A673 (cell line): ENCODE results near the gene DNASE1.

ENCODE experiments used
- CTCF ChIP-seq: fragments of 300-800, 200-600 bp; sonication (generic); conservative IDR thresholded peaks from 2 replicates; pipeline ENCODE4 v1.5.1; 2017; ENCODE audit warnings: low read depth, mild to moderate bottlenecking, antibody characterized with exemption, low read length, moderate library complexity, mixed read lengths
- EZH2 ChIP-seq: fragments of 200-600 bp; sonication (generic); IDR thresholded peaks from 2 replicates; pipeline ENCODE4 v1.6.1; 2017; ENCODE audit warnings: borderline replicate concordance, low read depth, mild to moderate bottlenecking, mixed read lengths, antibody characterized with exemption, low read length; ENCODE audit not compliant: poor library complexity, severe bottlenecking

GRCh38 chr16:3662601-3663000 is 8.1 kb downstream of the DNASE1 start:
- no peak for TF ChIP-seq EZH2
- no peak for TF ChIP-seq CTCF
